Epithelial cell of prostate (primary cell): ENCODE measurements around the gene KIAA0040.

Experiments used
- DNase-seq: peaks from one replicate; pipeline ENCODE4 v3.0.0-alpha.2; 2011; ENCODE audit warnings: low read depth, low spot score
- H3K27ac ChIP-seq: fragments of 450-650 bp; 2 replicates; pipeline ENCODE4 v1.5.1; 2017; ENCODE audit warnings: mild to moderate bottlenecking

KIAA0040 gene

GRCh38 chr1:175204330-175204729 lies 11.8 kb upstream of the KIAA0040 start:
- no peak overlapping the region for H3K27ac ChIP-seq
- no peak for DNase-seq

GRCh38 chr1:175203570-175204068 lies 11.0 kb upstream of the KIAA0040 start:
- no peak overlapping the region for H3K27ac ChIP-seq
- no peak for DNase-seq

GRCh38 chr1:175200678-175201521 lies 8.3 kb upstream of the KIAA0040 start:
- no peak overlapping the region for H3K27ac ChIP-seq

GRCh38 chr1:175198332-175198731 lies 5.8 kb upstream of the KIAA0040 start:
- H3K27ac ChIP-seq, result no peak overlapping the region
- DNase-seq, result no peak

More at GRCh38 chr1:175200678-175201521, 8.3 kb upstream of the KIAA0040 start:
- no peak for DNase-seq

- DNase-seq, result peak; percentile 98
- H3K27ac ChIP-seq, result peak overlapping the region; percentile 85
Observed at GRCh38 chr1:175197531-175197930, 5.0 kb upstream of the KIAA0040 start.

GRCh38 chr1:175195798-175196197 lies 3.2 kb upstream of the KIAA0040 start:
- H3K27ac ChIP-seq, result peak overlapping the region; percentile 85
- peak; percentile 75 for DNase-seq

- DNase-seq, result no peak
- H3K27ac ChIP-seq, result peak overlapping the region; percentile 85
Observed at GRCh38 chr1:175195281-175195680, 2.7 kb upstream of the KIAA0040 start.

- DNase-seq, result no peak
- peak overlapping the region; percentile 85 for H3K27ac ChIP-seq
Observed at GRCh38 chr1:175193527-175193910, 943 bp upstream of the KIAA0040 start.

GRCh38 chr1:175192111-175192629 lies 406 bp downstream of the KIAA0040 start:
- peak overlapping the region; percentile 85 for H3K27ac ChIP-seq

GRCh38 chr1:175191659-175192058 lies 917 bp downstream of the KIAA0040 start:
- DNase-seq, result no peak
- H3K27ac ChIP-seq, result peak overlapping the region; percentile 85

More at GRCh38 chr1:175192111-175192629, 406 bp downstream of the KIAA0040 start:
- DNase-seq, result no peak

GRCh38 chr1:175188936-175189335 lies 3.6 kb downstream of the KIAA0040 start:
- H3K27ac ChIP-seq, result no peak overlapping the region
- no peak for DNase-seq

- DNase-seq, result no peak
- H3K27ac ChIP-seq, result no peak overlapping the region
Observed at GRCh38 chr1:175186433-175187160, 6.0 kb downstream of the KIAA0040 start.

- H3K27ac ChIP-seq, result no peak overlapping the region
- no peak for DNase-seq
Observed at GRCh38 chr1:175185903-175186302, 6.7 kb downstream of the KIAA0040 start.

GRCh38 chr1:175183586-175183985 lies 9.0 kb downstream of the KIAA0040 start:
- DNase-seq, result no peak
- no peak overlapping the region for H3K27ac ChIP-seq

GRCh38 chr1:175182201-175182746 lies 10.3 kb downstream of the KIAA0040 start:
- DNase-seq, result no peak
- no peak overlapping the region for H3K27ac ChIP-seq

- H3K27ac ChIP-seq, result no peak overlapping the region
- no peak for DNase-seq
Observed at GRCh38 chr1:175179837-175180590, 12.6 kb downstream of the KIAA0040 start.

GRCh38 chr1:175178456-175178855 lies 14.1 kb downstream of the KIAA0040 start:
- H3K27ac ChIP-seq, result no peak overlapping the region

GRCh38 chr1:175178056-175178455 lies 14.5 kb downstream of the KIAA0040 start:
- H3K27ac ChIP-seq, result no peak overlapping the region
- DNase-seq, result no peak

More at GRCh38 chr1:175178456-175178855, 14.1 kb downstream of the KIAA0040 start:
- no peak for DNase-seq

GRCh38 chr1:175176246-175176645 lies 16.3 kb downstream of the KIAA0040 start:
- no peak for DNase-seq
- no peak overlapping the region for H3K27ac ChIP-seq
